ENCODE results near the gene RXFP4. TPM values are rescaled to one million over a fixed set of nuclear protein-coding genes. Genes with fewer than 3 reads are reported as not detected.

Gene RXFP4
- total RNA-seq, 2 donors from 2014 or later: not detected

DNA sequence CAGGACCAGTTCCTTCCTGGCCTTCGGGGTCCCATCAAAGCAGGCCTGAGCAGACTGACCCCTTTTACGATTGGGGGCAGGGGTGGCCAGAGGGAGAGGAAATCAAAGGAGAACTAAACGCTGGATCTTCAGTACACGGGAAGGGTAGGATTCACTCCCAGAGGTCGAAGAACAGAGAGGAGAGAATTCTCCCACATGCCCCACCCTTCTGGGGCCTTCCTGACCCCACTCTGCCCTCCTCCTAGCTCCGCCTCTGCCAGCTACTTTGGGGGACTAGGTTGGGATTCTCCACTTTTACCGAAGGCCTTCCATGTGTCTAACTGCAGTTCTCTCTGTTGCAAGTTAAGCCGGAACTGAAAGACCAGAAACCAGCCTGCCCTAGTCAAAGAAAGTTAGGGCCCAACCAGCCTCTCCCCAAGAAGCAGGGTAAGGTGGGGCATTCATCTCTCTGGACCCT, 37.6 kb downstream of the RXFP4 start:
- peaks cover 42 to 75% of the 10 kb centered on the region in 2 donors for H3K4me1 ChIP-seq (ENCODE audit: control insufficient read depth in 1 of 2, low read depth in 2 of 2)
- H3K27ac ChIP-seq: peak overlapping the region; percentile 96 to 97
- no peaks in the 10 kb centered on the region for H3K36me3 ChIP-seq
- peak overlapping the region; percentile 95 for H3K4me3 ChIP-seq
- TF ChIP-seq, protein P1, sequence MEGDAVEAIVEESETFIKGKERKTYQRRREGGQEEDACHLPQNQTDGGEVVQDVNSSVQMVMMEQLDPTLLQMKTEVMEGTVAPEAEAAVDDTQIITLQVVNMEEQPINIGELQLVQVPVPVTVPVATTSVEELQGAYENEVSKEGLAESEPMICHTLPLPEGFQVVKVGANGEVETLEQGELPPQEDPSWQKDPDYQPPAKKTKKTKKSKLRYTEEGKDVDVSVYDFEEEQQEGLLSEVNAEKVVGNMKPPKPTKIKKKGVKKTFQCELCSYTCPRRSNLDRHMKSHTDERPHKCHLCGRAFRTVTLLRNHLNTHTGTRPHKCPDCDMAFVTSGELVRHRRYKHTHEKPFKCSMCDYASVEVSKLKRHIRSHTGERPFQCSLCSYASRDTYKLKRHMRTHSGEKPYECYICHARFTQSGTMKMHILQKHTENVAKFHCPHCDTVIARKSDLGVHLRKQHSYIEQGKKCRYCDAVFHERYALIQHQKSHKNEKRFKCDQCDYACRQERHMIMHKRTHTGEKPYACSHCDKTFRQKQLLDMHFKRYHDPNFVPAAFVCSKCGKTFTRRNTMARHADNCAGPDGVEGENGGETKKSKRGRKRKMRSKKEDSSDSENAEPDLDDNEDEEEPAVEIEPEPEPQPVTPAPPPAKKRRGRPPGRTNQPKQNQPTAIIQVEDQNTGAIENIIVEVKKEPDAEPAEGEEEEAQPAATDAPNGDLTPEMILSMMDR (IDR thresholded peaks at IDR 0.05): no peak
- no peaks in the 10 kb centered on the region for H3K9me3 ChIP-seq
- ATAC-seq (ENCODE audit: insufficient number of reproducible peaks, low FRiP score, low read depth): no peak
- DNase-seq (ENCODE audit: low spot score): no peak
- no peaks in the 10 kb centered on the region for H3K27me3 ChIP-seq (replicated peaks; ENCODE audit: insufficient read depth)

DNA sequence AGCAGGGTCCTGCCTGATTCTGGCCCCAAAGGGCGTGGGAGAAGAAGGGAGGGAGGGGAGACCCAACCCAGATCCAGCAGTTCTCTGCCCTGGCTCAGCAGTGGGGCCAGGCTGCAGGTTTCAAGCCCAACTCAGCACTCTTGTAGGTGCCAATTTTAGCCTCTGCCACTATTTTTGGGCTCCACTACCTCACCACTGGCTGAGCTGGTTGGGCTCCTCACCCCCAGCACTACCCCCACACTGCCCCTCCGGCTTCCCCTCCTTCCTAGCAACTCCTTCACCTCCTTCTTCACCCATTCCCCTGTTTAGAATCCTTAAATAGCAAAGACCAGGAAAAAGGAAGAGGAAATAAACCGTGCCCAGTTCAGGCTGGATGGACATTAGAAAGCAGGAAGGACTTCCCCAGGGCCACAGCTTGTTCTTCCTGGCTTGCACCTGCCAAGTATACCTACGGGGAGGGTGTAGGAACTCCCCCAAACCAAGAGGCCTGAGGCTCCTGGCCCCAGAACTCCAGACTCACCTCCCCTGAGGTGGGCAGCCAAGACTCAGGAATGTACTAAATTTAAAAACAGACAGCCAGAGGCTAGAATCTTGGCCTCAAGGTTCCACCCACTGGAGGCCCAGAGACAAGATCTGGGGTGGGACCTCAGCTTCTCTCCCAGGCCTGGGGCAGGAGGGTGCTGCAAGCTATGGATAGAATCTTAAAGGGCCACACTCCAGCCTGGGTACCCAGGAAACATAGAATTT, 38.3 kb downstream of the RXFP4 start:
- Histone ChIP-seq H3K4me1 (ENCODE audit: control insufficient read depth in 1 of 2, low read depth in 2 of 2) (peaks cover 34 to 75% of the 10 kb centered on the region in 2 donors), H3K4me3 (peak overlapping the region; percentile 95), H3K9me3 (no peaks in the 10 kb centered on the region), H3K27me3 (replicated peaks; ENCODE audit: insufficient read depth) (no peaks in the 10 kb centered on the region), H3K36me3 (no peaks in the 10 kb centered on the region), H3K27ac (peak overlapping the region; percentile 96 to 97)
- DNase-seq (ENCODE audit: low spot score) (no peak), ATAC-seq (ENCODE audit: insufficient number of reproducible peaks, low FRiP score, low read depth) (peak; percentile 34)
- TF ChIP-seq, protein P1 (IDR thresholded peaks at IDR 0.05): no peak

DNA sequence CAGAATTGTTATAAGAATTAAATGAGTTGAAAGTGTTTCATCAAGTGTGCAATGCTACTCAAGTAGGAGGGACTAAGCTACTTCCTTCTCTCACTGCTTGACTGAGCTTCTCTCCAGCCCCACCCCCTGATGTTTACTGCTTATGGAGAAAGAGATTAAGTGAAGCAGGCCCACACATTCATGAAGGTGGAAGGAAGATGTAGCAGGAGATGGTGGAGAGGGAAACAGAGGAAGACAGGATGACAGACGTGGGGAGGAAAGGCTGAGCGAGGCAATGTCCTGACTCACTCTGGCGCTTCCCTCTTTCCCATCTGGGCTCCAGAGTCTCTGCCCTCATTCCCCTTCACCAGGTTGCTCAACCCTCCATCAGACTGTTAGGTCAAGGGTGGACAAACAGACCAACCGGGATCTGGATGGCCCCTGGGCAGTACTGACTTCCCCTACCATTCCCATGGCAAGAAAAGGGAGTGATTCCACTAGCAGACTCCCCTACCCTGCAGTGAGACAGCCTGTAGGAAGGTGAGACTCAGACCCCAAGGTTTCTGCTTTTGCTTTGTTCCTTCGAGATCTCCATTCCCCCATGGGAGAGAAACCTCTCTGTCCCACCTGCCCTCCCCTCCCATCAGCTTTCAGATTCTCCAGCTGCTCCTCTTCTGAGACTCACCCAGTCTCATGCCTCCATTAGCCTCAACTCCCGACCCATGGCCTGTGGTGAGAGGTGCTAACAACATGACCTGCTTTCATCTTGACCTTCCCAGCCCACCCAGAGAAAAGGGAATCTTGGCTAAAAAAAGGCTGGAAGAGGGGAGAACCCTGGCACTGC, 40.0 kb downstream of the RXFP4 start:
- TF ChIP-seq, protein P1 (IDR thresholded peaks at IDR 0.05): no peak
- Histone ChIP-seq H3K4me3 (no peak overlapping the region), H3K36me3 (no peaks in the 10 kb centered on the region), H3K27ac (peak overlapping the region; percentile 96 to 97), H3K4me1 (ENCODE audit: control insufficient read depth in 1 of 2, low read depth in 2 of 2) (peaks cover 25 to 64% of the 10 kb centered on the region in 2 donors), H3K9me3 (no peaks in the 10 kb centered on the region), H3K27me3 (replicated peaks; ENCODE audit: insufficient read depth) (no peaks in the 10 kb centered on the region)
- DNase-seq (ENCODE audit: low spot score): no peak
- ATAC-seq (ENCODE audit: insufficient number of reproducible peaks, low FRiP score, low read depth): no peak

DNA sequence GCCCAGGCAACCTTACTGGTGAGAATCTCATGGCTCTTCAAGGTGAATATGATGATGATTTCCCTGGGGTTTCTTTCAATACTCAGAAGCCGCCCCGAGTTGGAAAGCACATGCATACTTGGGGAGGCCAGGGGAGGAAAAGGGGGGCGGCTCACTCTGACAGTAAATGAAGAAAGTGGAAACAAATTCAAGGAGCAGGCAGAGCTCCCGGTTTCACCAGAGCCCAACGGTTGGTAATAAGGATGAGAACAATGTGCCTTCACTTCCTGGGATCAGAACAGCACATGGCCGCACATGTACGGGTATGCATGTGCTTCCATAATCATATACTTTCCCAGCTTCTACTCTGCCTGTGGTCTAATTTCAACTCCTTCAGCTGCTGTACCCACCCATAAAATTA, 40.7 kb downstream of the RXFP4 start:
- TF ChIP-seq, protein P1 (IDR thresholded peaks at IDR 0.05): no peak
- Histone ChIP-seq H3K4me3 (no peak overlapping the region), H3K9me3 (no peaks in the 10 kb centered on the region), H3K27ac (peak overlapping the region; percentile 96 to 97), H3K36me3 (no peaks in the 10 kb centered on the region), H3K4me1 (ENCODE audit: control insufficient read depth in 1 of 2, low read depth in 2 of 2) (peaks cover 25 to 70% of the 10 kb centered on the region in 2 donors), H3K27me3 (replicated peaks; ENCODE audit: insufficient read depth) (no peaks in the 10 kb centered on the region)
- ATAC-seq (ENCODE audit: insufficient number of reproducible peaks, low FRiP score, low read depth) (no peak), DNase-seq (ENCODE audit: low spot score) (no peak)

All from thoracic aorta (tissue), 2 donors.